NCI-H446 treated with DMSO at 0.1 percent for 48 hours (cell line): ENCODE data around the gene GSTA4.
"Not testable (repeated sequence)": the region's sequence is repeated elsewhere in the genome, so short reads cannot be mapped to it uniquely, and the experiment has no call there.

Experiments
- DNase-seq: peaks from one replicate; lab custom pipeline; 2025; lab: John Stamatoyannopoulos, UW

Gene GSTA4

GRCh38 chr6:52972989-52973388 lies 22.1 kb downstream of the GSTA4 start:
- no peak for DNase-seq

GRCh38 chr6:52969359-52969758 lies 25.7 kb downstream of the GSTA4 start:
- DNase-seq = no peak

DNA sequence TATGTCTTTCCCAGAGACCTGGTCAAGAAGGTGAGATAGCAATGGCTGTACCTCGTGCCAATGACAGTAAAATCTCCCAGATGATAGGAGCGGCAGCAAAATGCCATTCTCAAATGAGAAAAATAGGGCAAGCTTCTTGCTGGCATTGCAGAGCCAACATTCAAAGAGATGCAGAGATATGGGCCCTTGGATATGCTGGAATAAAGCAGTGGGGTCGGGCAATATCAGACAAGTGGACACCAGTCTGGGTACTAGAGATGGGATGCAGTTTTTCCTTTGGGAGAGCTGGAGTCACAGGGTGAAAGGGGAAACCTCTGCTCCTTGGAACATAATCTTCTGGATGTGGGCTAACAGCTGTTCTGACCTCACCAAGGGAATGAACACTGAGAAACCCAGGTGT lies 29.0 kb downstream of the GSTA4 start:
- no peak for DNase-seq

- DNase-seq = no peak
Measured at GRCh38 chr6:52965380-52965779, 29.7 kb downstream of the GSTA4 start.

GRCh38 chr6:52964318-52964717 lies 30.8 kb downstream of the GSTA4 start:
- no peak for DNase-seq

GRCh38 chr6:52962701-52963100 lies 32.4 kb downstream of the GSTA4 start:
- DNase-seq = no peak

DNA sequence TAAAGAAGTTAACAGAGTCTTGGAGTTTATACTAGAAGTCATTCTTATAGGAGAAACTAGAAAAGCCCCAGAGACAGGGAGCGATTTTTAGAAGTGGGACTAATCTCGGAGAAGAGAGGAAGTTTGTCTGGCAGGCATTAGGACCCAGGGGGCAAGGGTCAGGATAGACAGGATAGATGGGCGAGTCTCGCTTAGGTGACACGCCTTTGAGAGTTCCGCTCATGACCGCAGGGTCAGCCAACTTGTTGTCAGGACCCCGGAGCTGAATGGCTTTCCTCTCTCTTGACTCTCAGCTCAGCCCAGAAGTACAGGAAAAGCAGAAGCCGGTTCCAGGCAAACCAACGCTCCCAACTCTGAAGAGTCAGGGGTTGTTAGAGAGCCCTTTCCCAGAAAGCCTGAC lies 34.1 kb downstream of the GSTA4 start:
- DNase-seq = not testable (repeated sequence)

DNA sequence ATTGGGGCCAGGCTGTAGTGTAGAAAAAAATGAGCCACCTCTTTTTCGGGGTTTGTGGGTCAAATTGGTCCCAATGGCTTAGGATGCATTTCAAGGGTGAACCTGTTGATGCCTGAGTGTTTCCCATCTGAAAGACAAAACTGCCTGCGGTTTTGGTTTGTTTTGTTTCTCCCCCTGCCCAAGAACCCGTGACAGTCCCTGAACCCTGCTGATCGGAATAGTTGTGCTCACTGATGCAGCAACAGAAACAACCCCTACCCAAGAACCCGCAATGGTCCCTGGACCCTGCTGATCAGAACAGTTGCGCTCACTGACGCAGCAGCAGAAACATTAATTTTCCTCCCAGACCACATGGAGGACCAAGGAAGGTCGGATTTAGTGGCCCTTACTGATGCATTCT lies 34.9 kb downstream of the GSTA4 start:
- not testable (repeated sequence) for DNase-seq

DNA sequence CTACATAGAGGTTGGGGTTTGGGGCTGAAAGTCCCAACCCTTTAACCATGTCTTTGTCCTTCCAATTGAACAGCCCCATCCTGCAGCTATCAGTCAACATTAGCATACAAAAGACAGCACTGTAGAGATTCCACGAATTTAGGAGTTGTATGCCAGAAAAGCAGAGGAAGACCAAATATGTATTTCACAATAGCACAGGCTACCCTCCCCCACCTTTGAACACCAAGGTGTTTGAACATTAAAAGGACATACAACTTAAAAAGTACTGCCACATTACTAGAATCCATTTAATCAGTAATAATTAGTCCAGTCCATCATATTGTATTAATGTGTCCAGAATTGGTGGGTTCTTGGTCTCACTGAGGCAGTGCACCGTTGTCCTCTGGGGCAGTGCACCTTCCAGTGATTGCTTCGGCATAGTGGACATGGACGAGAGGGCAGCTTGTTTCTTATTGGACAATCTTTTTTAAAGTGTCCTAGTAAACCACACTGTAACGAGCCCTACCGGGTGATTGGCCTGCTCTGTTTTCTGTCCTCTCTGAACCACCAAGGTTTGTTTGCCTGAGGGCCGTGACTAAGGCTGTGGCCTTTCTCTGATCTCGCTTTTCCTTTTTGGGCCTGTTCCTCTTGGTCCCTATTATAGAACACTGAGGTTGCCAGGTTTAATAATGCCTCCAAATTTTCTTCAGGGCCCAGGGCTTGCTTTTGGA lies 36.4 kb downstream of the GSTA4 start:
- DNase-seq = no peak

GRCh38 chr6:52955871-52956270 lies 39.2 kb downstream of the GSTA4 start:
- no peak for DNase-seq

DNA sequence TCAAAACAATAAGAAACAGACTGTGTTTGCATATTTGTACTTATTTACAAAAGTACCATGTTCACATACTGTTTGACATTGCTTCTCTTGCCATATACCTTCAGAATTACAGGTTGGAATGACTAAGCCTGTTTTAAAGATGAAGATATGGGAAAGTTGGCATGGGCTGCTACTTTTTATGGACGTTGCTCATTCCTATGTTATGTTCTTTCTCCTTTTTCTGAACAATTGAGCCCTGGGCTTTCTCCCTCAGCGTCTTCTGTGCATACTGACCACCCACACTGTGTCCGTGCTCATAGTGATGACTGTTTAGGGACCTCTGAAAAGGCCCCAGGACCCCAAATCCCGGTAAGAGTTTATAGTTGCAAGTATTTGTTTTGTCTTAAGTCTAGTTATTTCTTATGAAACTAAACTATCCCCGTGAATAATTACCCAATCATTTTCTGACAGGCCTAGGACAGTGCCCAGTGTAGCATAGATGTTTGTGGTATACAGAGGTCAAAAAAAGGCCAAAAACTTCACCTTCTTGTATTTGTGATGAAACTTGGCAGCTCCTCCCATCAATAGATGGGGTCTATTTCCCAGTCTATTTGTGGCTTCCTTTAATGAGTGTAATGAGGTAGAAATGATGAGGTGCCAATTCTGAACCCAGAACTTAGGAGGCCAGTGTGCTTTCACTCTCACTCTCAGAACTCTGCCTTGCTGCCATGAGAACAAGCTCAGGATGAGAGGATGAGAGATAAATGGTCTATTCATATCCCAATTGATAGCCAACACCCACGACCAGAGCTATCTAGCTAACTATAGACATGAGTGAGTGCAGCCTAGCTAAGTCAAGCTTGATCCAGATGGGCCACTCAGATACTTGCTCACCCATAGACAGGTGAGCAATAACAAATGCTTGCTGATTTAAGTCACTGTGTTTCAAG lies 40.9 kb downstream of the GSTA4 start:
- DNase-seq = no peak

- DNase-seq = no peak
Measured at GRCh38 chr6:52946306-52946705, 48.8 kb downstream of the GSTA4 start.

GRCh38 chr6:52942821-52943220 lies 52.3 kb downstream of the GSTA4 start:
- DNase-seq = not testable (repeated sequence)

GRCh38 chr6:52942221-52942620 lies 52.9 kb downstream of the GSTA4 start:
- DNase-seq = no peak

DNA sequence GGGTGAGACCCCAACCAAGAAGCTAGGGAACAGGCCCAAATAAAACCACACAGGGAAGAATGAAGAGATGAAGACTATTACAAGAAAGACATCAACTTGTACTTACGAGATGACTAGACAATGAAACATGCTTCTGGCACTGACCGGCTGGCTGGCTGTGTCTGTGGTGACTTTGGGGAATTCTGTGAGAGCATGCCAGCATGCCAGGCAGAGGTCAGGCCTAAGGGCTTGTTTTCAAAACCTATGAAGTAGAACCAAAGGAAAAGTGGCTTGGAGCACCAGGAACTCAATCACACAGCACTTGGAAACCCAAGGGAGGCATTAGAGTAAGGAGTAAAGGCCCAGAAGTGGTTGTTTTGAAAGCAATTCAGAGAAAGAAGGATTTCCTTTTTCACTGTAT lies 57.2 kb downstream of the GSTA4 start:
- DNase-seq = no peak

DNA sequence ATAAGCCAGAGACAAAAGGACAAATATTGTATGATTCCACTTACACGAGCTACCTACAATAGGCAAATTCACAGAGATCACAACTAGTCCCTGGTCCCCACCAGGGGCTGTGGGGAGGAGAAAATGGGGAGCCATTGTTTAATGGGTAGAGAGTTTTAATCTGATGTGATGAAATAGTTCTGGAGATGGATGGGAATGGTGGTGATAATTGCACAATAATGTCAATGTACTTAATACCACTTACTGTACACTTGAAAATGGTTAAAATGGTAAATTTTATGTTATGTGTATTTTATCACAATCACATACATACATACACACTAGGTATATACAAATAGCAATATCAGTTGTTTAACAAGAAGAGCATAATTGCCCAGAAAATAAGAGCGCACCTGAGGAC lies 61.3 kb downstream of the GSTA4 start:
- no peak for DNase-seq

- DNase-seq = no peak
Measured at GRCh38 chr6:52931351-52931750, 63.7 kb downstream of the GSTA4 start.

- peak; percentile 69 for DNase-seq
Measured at GRCh38 chr6:52929321-52930164, 65.5 kb downstream of the GSTA4 start.
